ENCODE data around the gene FLACC1. TPM values are rescaled to one million over a fixed set of nuclear protein-coding genes. Genes with fewer than 3 reads are reported as not detected.

FLACC1 gene
- total RNA-seq, 1 experiment from 2014 or later: 0.87 TPM

DNA sequence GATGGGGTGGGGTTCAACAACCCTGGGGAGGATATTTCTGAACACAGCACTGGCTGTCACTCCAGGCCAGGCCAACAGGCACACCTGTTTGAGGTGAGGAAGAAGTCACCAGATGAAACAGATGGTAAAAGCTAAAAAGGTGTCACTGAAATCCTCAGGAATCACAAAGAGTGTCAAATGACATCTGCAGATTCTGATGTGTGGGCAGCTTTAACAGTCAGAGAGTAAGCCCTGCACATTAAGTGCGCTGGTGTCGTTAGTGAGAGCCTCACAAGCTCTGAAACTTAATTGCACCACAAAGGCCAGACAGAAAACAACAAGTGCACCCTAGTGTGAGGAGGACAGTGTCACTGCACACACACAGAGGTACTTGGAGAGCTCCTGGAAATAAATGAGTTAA lies 13.6 kb downstream of the FLACC1 start:
- Histone ChIP-seq H4K20me1 (ENCODE audit: insufficient read depth) (no peaks in the 10 kb centered on the region), H3K4me1 (replicated peaks; ENCODE audit: insufficient read depth) (no peaks in the 10 kb centered on the region), H3K27ac (no peak overlapping the region), H3K9me2 (ENCODE audit: insufficient read depth) (no peaks in the 10 kb centered on the region), H3K79me2 (ENCODE audit: low read depth) (no peaks in the 10 kb centered on the region), H3K27me3 (ENCODE audit: insufficient read depth, low read depth) (no peaks in the 10 kb centered on the region), H2AFZ (no peak overlapping the region), H3F3A (ENCODE audit: insufficient read depth, low read depth) (no peaks in the 10 kb centered on the region), H3K36me3 (ENCODE audit: low read depth) (0 out of 2 replicates have a peak, but pooled peaks cover 4% of the 10 kb centered on the region), H3K9me3 (ENCODE audit: insufficient read depth, low read depth) (peaks cover 4% of the 10 kb centered on the region; the same call in 1 of the 2 replicates), H3K4me2 (no peak overlapping the region), H3K4me3 (no peak overlapping the region)
- ChIA-PET POLR2A (ENCODE audit: unreplicated experiment) (interaction anchor here (0.6 kb wide), 1 partner anchor 18 kb away, joined by 3 read pairs; no protein-coding TSS in a partner anchor), CTCF (no interaction called here)
- no peak for DNase-seq
- no TSS peak for BruUV-seq (replicated peaks)
- TF ChIP-seq EZH2 (IDR thresholded peaks at IDR 0.05; ENCODE audit: low read depth): no peak
- no peak for TF ChIP-seq CTCF (conservative IDR thresholded peaks at IDR 0.05)
- intact Hi-C loops (cut with micrococcal nuclease; ENCODE audit: unreplicated experiment): no loop called here

DNA sequence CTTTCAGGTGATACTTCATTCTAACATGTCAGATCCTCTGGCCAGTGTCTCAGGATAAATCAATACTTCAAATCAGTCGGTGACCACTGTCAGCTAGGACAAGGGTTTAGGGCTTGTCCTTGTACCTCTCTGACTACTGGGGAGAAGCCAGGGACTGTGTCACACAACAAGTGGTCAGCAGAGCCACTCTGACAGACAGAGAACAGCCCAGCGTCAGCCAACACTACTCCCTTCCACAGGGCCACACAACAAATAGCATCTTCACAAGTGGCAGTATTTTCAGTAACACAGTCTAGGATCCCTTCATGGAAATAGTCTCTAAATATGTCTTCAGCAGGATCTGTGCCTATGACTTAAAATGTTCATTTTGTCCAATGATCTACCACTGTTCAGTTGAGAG lies 14.2 kb downstream of the FLACC1 start:
- no peak overlapping the region for H3K4me2 ChIP-seq
- DNase-seq: no peak
- H3K9me3 ChIP-seq (ENCODE audit: insufficient read depth, low read depth): peaks cover 4% of the 10 kb centered on the region; the same call in 1 of the 2 replicates
- H3F3A ChIP-seq (ENCODE audit: insufficient read depth, low read depth): no peaks in the 10 kb centered on the region
- POLR2A ChIA-PET (ENCODE audit: unreplicated experiment): no interaction called here
- H3K27me3 ChIP-seq (ENCODE audit: insufficient read depth, low read depth): no peaks in the 10 kb centered on the region
- H3K36me3 ChIP-seq (ENCODE audit: low read depth): 0 out of 2 replicates have a peak, but pooled peaks cover 4% of the 10 kb centered on the region
- no peaks in the 10 kb centered on the region for H3K4me1 ChIP-seq (replicated peaks; ENCODE audit: insufficient read depth)
- intact Hi-C loops (cut with micrococcal nuclease; ENCODE audit: unreplicated experiment): no loop called here
- H3K79me2 ChIP-seq (ENCODE audit: low read depth): no peaks in the 10 kb centered on the region
- TF ChIP-seq CTCF (conservative IDR thresholded peaks at IDR 0.05): no peak
- no peak for TF ChIP-seq EZH2 (IDR thresholded peaks at IDR 0.05; ENCODE audit: low read depth)
- no peaks in the 10 kb centered on the region for H4K20me1 ChIP-seq (ENCODE audit: insufficient read depth)
- BruUV-seq (replicated peaks): no TSS peak
- H3K4me3 ChIP-seq: no peak overlapping the region
- H2AFZ ChIP-seq: no peak overlapping the region
- no peaks in the 10 kb centered on the region for H3K9me2 ChIP-seq (ENCODE audit: insufficient read depth)
- CTCF ChIA-PET: no interaction called here
- H3K27ac ChIP-seq: no peak overlapping the region

DNA sequence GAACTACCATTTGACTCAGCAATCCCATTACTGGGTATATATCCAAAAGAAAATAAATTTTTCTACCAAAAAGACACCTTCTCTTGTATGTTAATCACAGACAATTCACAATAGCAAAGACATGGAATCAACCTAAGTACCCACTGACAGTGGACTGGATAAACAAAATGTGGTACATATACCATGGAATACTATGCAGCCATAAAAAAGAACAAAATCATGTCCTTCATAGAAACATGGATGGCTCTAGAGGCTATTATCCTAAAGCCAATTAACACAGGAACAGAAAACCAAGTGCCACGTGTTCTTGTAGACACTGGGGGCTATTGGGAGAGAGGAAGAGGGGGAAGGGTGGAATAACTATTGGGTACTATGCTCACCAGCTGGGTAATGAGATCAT lies 27.7 kb downstream of the FLACC1 start:
- no peaks in the 10 kb centered on the region for H3K27me3 ChIP-seq (ENCODE audit: insufficient read depth, low read depth)
- H4K20me1 ChIP-seq (ENCODE audit: insufficient read depth): no peaks in the 10 kb centered on the region
- no peak overlapping the region for H3K4me2 ChIP-seq
- H2AFZ ChIP-seq: no peak overlapping the region
- DNase-seq: no peak
- no peaks in the 10 kb centered on the region for H3K4me1 ChIP-seq (replicated peaks; ENCODE audit: insufficient read depth)
- H3F3A ChIP-seq (ENCODE audit: insufficient read depth, low read depth): no peaks in the 10 kb centered on the region
- H3K4me3 ChIP-seq: no peak overlapping the region
- H3K9me2 ChIP-seq (ENCODE audit: insufficient read depth): no peaks in the 10 kb centered on the region
- CTCF ChIA-PET: no interaction called here
- intact Hi-C loops (cut with micrococcal nuclease; ENCODE audit: unreplicated experiment): no loop called here
- H3K27ac ChIP-seq: no peak overlapping the region
- POLR2A ChIA-PET (ENCODE audit: unreplicated experiment): no interaction called here
- H3K9me3 ChIP-seq (ENCODE audit: insufficient read depth, low read depth): no peaks in the 10 kb centered on the region
- no peaks in the 10 kb centered on the region for H3K36me3 ChIP-seq (ENCODE audit: low read depth)
- no peaks in the 10 kb centered on the region for H3K79me2 ChIP-seq (ENCODE audit: low read depth)
- no TSS peak for BruUV-seq (replicated peaks)
- no peak for TF ChIP-seq EZH2 (IDR thresholded peaks at IDR 0.05; ENCODE audit: low read depth)
- no peak for TF ChIP-seq CTCF (conservative IDR thresholded peaks at IDR 0.05)
